WTC11 (cell line): ENCODE data around the gene RAB17. TPM values are rescaled to one million over a fixed set of nuclear protein-coding genes. Genes with fewer than 3 reads are reported as not detected.

ENCODE experiments used
- AFF4 ChIP-seq: sonication (generic); formaldehyde crosslinking; IDR thresholded peaks from 2 replicates; pipeline ENCODE4 v1.8.1; 2023; ENCODE audit warnings: mild to moderate bottlenecking, missing genetic modification reagents, borderline replicate concordance
- ATF1 ChIP-seq: sonication (generic); formaldehyde crosslinking; IDR thresholded peaks from 2 replicates; pipeline ENCODE4 v1.8.1; 2023; ENCODE audit warnings: mild to moderate bottlenecking, moderate library complexity, missing genetic modification reagents
- ATF3 ChIP-seq: sonication (generic); formaldehyde crosslinking; conservative IDR thresholded peaks from 2 replicates; pipeline ENCODE4 v1.8.1; 2022; ENCODE audit warnings: mild to moderate bottlenecking, missing genetic modification reagents
- CBFB ChIP-seq: sonication (generic); formaldehyde crosslinking; IDR thresholded peaks from 2 replicates; pipeline ENCODE4 v1.8.1; 2022; ENCODE audit warnings: mild to moderate bottlenecking, low read depth, missing genetic modification reagents
- E2F4 ChIP-seq: sonication (generic); formaldehyde crosslinking; IDR thresholded peaks from 2 replicates; pipeline ENCODE4 v1.8.1; 2022; ENCODE audit warnings: low read depth, mild to moderate bottlenecking, moderate library complexity, missing genetic modification reagents, borderline replicate concordance
- ELF4 ChIP-seq: sonication (generic); formaldehyde crosslinking; IDR thresholded peaks from 2 replicates; pipeline ENCODE4 v1.8.1; 2022; ENCODE audit warnings: low read depth, mild to moderate bottlenecking, moderate library complexity, missing genetic modification reagents
- EMX1 ChIP-seq: fragments of 250-450 bp; sonication (Bioruptor Pico); IDR thresholded peaks from 2 replicates; pipeline ENCODE4 v1.8.0; 2021; ENCODE audit warnings: mild to moderate bottlenecking
- FOXP1 ChIP-seq: sonication (generic); formaldehyde crosslinking; IDR thresholded peaks from 2 replicates; pipeline ENCODE4 v1.8.0; 2022; ENCODE audit warnings: missing genetic modification reagents, mild to moderate bottlenecking, moderate library complexity, borderline replicate concordance
- FOXP4 ChIP-seq: sonication (generic); formaldehyde crosslinking; IDR thresholded peaks from 2 replicates; pipeline ENCODE4 v1.8.0; 2022; ENCODE audit warnings: mild to moderate bottlenecking, missing genetic modification reagents
- HMGXB4 ChIP-seq: sonication (generic); formaldehyde crosslinking; IDR thresholded peaks from 2 replicates; pipeline ENCODE4 v1.8.1; 2023; ENCODE audit warnings: mild to moderate bottlenecking, moderate library complexity, missing genetic modification reagents
- MLX ChIP-seq: sonication (generic); formaldehyde crosslinking; IDR thresholded peaks from 2 replicates; pipeline ENCODE4 v1.8.1; 2023; ENCODE audit warnings: mild to moderate bottlenecking, missing genetic modification reagents, moderate library complexity
- NFE2L1 ChIP-seq: sonication (generic); formaldehyde crosslinking; IDR thresholded peaks from 2 replicates; pipeline ENCODE4 v1.8.1; 2023; ENCODE audit warnings: missing genetic modification reagents
- RORB ChIP-seq: fragments of 250-450 bp; sonication (Bioruptor Pico); IDR thresholded peaks from 2 replicates; pipeline ENCODE4 v1.9.0; 2021; ENCODE audit warnings: mild to moderate bottlenecking
- SMAD3 ChIP-seq: sonication (generic); formaldehyde crosslinking; IDR thresholded peaks from 2 replicates; pipeline ENCODE4 v1.8.0; 2022; ENCODE audit warnings: missing genetic modification reagents, mild to moderate bottlenecking, borderline replicate concordance
- SOX15 ChIP-seq: fragments of 250-450 bp; sonication (Bioruptor Pico); IDR thresholded peaks from 2 replicates; pipeline ENCODE4 v1.9.0; 2021; ENCODE audit warnings: mild to moderate bottlenecking
- USF1 ChIP-seq: sonication (generic); formaldehyde crosslinking; IDR thresholded peaks from 2 replicates; pipeline ENCODE4 v1.8.0; 2022; ENCODE audit warnings: mild to moderate bottlenecking, missing genetic modification reagents
- ZBTB21 ChIP-seq: sonication (generic); formaldehyde crosslinking; IDR thresholded peaks from 2 replicates; pipeline ENCODE4 v1.8.1; 2023; ENCODE audit warnings: mild to moderate bottlenecking, missing genetic modification reagents, borderline replicate concordance
- ZBTB43 ChIP-seq: sonication (generic); formaldehyde crosslinking; IDR thresholded peaks from 2 replicates; pipeline ENCODE4 v1.8.1; 2023; ENCODE audit warnings: mild to moderate bottlenecking, missing genetic modification reagents
- ZNF396 ChIP-seq: fragments of 250-450 bp; sonication (Bioruptor Pico); IDR thresholded peaks from 2 replicates; pipeline ENCODE4 v1.8.0; 2021; ENCODE audit warnings: mild to moderate bottlenecking, moderate library complexity, borderline replicate concordance
- ZNF423 ChIP-seq: fragments of 250-450 bp; sonication (Bioruptor Pico); IDR thresholded peaks from 2 replicates; pipeline ENCODE4 v2.1.2; 2022; ENCODE audit warnings: mild to moderate bottlenecking, moderate library complexity
- ZNF512 ChIP-seq: sonication (generic); formaldehyde crosslinking; IDR thresholded peaks from 2 replicates; pipeline ENCODE4 v1.8.1; 2022; ENCODE audit warnings: missing genetic modification reagents, borderline replicate concordance
- ZNF671 ChIP-seq: fragments of 250-450 bp; sonication (Bioruptor Pico); IDR thresholded peaks from 2 replicates; pipeline ENCODE4 v1.8.0; 2021; ENCODE audit warnings: mild to moderate bottlenecking
- ZSCAN18 ChIP-seq: fragments of 250-450 bp; sonication (Bioruptor Pico); IDR thresholded peaks from 2 replicates; pipeline ENCODE4 v2.1.2; 2022; ENCODE audit warnings: mild to moderate bottlenecking, moderate library complexity
- total RNA-seq: library from RNA; stranded (reverse); gene quantifications from 3 replicates; pipeline ENCODE4 v1.2.3, GENCODE V29; 2021

The RAB17 gene
- total RNA-seq, 1 experiment from 2014 or later: 140 TPM

GRCh38 chr2:237572021-237572741 is 18.4 kb downstream of the RAB17 start (continued):
- TF ChIP-seq ZNF512 (CRISPR knock-in tag) (no peak), HMGXB4 (CRISPR knock-in tag) (no peak), NFE2L1 (CRISPR knock-in tag) (no peak), ZSCAN18 (CRISPR knock-in tag) (no peak), ZBTB21 (CRISPR knock-in tag) (0 out of 2 replicates have a peak, but pooled peaks have one; percentile 51), USF1 (CRISPR knock-in tag) (no peak), RORB (CRISPR knock-in tag) (no peak), ZNF423 (no peak), ZNF671 (CRISPR knock-in tag) (no peak), EMX1 (CRISPR knock-in tag) (no peak), E2F4 (no peak), MLX (CRISPR knock-in tag) (no peak), AFF4 (CRISPR knock-in tag) (no peak), CBFB (no peak; the same call in 1 of the 2 replicates), ZNF396 (no peak), ZBTB43 (CRISPR knock-in tag) (no peak; the same call in 1 of the 2 replicates), SOX15 (CRISPR knock-in tag) (no peak), FOXP1 (no peak), ELF4 (no peak), FOXP4 (CRISPR knock-in tag) (no peak), ATF3 (CRISPR knock-in tag) (no peak), ATF1 (CRISPR knock-in tag) (no peak), SMAD3 (CRISPR knock-in tag) (peak; percentile 62; the same call in 1 of the 2 replicates)
